ENCODE measurements around the gene LAMB3. TPM values are rescaled to one million over a fixed set of nuclear protein-coding genes. Genes with fewer than 3 reads are reported as not detected.
A peak's percentile ranks its signal among the peaks of the same experiment; 100 is the strongest.

Gene LAMB3
- total RNA-seq, 1 donor from 2014 or later = 12.5 TPM

GRCh38 chr1:209607102-209607794 lies 45.0 kb downstream of the LAMB3 start:
- H3K4me1 Mint-ChIP-seq (ENCODE audit: low read depth) = no peaks in the 10 kb centered on the region
- H3K9me3 Mint-ChIP-seq (ENCODE audit: low read depth) = no peaks in the 10 kb centered on the region
- H3K4me3 Mint-ChIP-seq (ENCODE audit: low read depth) = no peak overlapping the region
- H3K27ac Mint-ChIP-seq = no peak overlapping the region
- no peaks in the 10 kb centered on the region for H3K36me3 Mint-ChIP-seq (ENCODE audit: insufficient read depth)
- no peaks in the 10 kb centered on the region for H3K27me3 Mint-ChIP-seq
- DNase-seq (ENCODE audit: low spot score, unreplicated experiment) = no peak
- TF ChIP-seq, protein P1, sequence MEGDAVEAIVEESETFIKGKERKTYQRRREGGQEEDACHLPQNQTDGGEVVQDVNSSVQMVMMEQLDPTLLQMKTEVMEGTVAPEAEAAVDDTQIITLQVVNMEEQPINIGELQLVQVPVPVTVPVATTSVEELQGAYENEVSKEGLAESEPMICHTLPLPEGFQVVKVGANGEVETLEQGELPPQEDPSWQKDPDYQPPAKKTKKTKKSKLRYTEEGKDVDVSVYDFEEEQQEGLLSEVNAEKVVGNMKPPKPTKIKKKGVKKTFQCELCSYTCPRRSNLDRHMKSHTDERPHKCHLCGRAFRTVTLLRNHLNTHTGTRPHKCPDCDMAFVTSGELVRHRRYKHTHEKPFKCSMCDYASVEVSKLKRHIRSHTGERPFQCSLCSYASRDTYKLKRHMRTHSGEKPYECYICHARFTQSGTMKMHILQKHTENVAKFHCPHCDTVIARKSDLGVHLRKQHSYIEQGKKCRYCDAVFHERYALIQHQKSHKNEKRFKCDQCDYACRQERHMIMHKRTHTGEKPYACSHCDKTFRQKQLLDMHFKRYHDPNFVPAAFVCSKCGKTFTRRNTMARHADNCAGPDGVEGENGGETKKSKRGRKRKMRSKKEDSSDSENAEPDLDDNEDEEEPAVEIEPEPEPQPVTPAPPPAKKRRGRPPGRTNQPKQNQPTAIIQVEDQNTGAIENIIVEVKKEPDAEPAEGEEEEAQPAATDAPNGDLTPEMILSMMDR (IDR thresholded peaks at IDR 0.05; ENCODE audit: unreplicated experiment) = no peak

- DNase-seq (ENCODE audit: low spot score, unreplicated experiment) = no peak
- H3K27me3 Mint-ChIP-seq = no peaks in the 10 kb centered on the region
- no peak overlapping the region for H3K27ac Mint-ChIP-seq
- H3K4me1 Mint-ChIP-seq (ENCODE audit: low read depth) = peaks cover 2% of the 10 kb centered on the region
- no peaks in the 10 kb centered on the region for H3K9me3 Mint-ChIP-seq (ENCODE audit: low read depth)
- no peak overlapping the region for H3K4me3 Mint-ChIP-seq (ENCODE audit: low read depth)
- TF ChIP-seq, protein P1 (IDR thresholded peaks at IDR 0.05; ENCODE audit: unreplicated experiment) = no peak
- no peaks in the 10 kb centered on the region for H3K36me3 Mint-ChIP-seq (ENCODE audit: insufficient read depth)
Measured at GRCh38 chr1:209603877-209604276, 48.3 kb downstream of the LAMB3 start.

- no peak overlapping the region for H3K4me3 Mint-ChIP-seq (ENCODE audit: low read depth)
- no peaks in the 10 kb centered on the region for H3K9me3 Mint-ChIP-seq (ENCODE audit: low read depth)
- TF ChIP-seq, protein P1 (IDR thresholded peaks at IDR 0.05; ENCODE audit: unreplicated experiment) = peak; percentile 66
- H3K27ac Mint-ChIP-seq = no peak overlapping the region
- DNase-seq (ENCODE audit: low spot score, unreplicated experiment) = no peak
- no peaks in the 10 kb centered on the region for H3K36me3 Mint-ChIP-seq (ENCODE audit: insufficient read depth)
- no peaks in the 10 kb centered on the region for H3K27me3 Mint-ChIP-seq
- peaks cover 2% of the 10 kb centered on the region for H3K4me1 Mint-ChIP-seq (ENCODE audit: low read depth)
Measured at GRCh38 chr1:209601809-209602657, 50.2 kb downstream of the LAMB3 start.

DNA sequence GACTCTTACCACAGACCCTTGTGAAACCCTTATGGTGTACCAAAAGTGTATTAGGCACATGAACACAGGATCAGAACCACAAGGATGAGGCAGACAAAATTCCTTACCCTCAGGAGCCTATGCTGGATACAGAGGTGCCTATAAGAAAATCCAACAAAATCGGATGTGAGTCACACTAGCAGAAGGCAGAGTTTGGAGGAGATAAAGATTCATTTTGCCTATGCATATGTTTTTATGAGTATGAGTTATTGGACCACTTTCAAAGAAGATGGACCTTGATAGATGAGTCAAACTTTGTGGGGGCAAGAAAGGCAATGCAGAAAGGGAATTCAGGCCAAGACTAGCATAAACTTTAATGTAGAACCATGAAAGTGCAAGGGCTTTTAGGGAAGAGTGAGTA lies 51.7 kb downstream of the LAMB3 start:
- no peak overlapping the region for H3K4me3 Mint-ChIP-seq (ENCODE audit: low read depth)

GRCh38 chr1:209598227-209598626 lies 54.0 kb downstream of the LAMB3 start:
- Mint-ChIP-seq H3K27me3 (no peaks in the 10 kb centered on the region), H3K9me3 (ENCODE audit: low read depth) (no peaks in the 10 kb centered on the region)
- TF ChIP-seq, protein P1 (IDR thresholded peaks at IDR 0.05; ENCODE audit: unreplicated experiment) = no peak

More for the DNA sequence above, 51.7 kb downstream of the LAMB3 start:
- Mint-ChIP-seq H3K4me1 (ENCODE audit: low read depth) (peaks cover 2% of the 10 kb centered on the region), H3K27me3 (no peaks in the 10 kb centered on the region), H3K36me3 (ENCODE audit: insufficient read depth) (no peaks in the 10 kb centered on the region), H3K9me3 (ENCODE audit: low read depth) (no peaks in the 10 kb centered on the region), H3K27ac (no peak overlapping the region)
- DNase-seq (ENCODE audit: low spot score, unreplicated experiment) = no peak
- TF ChIP-seq, protein P1 (IDR thresholded peaks at IDR 0.05; ENCODE audit: unreplicated experiment) = no peak

More at GRCh38 chr1:209598227-209598626, 54.0 kb downstream of the LAMB3 start:
- H3K4me3 Mint-ChIP-seq (ENCODE audit: low read depth) = no peak overlapping the region
- H3K4me1 Mint-ChIP-seq (ENCODE audit: low read depth) = peaks cover 2% of the 10 kb centered on the region
- no peaks in the 10 kb centered on the region for H3K36me3 Mint-ChIP-seq (ENCODE audit: insufficient read depth)
- DNase-seq (ENCODE audit: low spot score, unreplicated experiment) = no peak
- no peak overlapping the region for H3K27ac Mint-ChIP-seq

Measured in progenitor cell of endocrine pancreas (in vitro differentiated cells).